Measurements from ENCODE around the gene CIT. TPM values are rescaled to one million over a fixed set of nuclear protein-coding genes. Genes with fewer than 3 reads are reported as not detected.

Gene CIT
- total RNA-seq, 2 donors from 2014 or later, result 12.6 to 42.4 TPM

GRCh38 chr12:119869720-119870119 lies 7.4 kb downstream of the CIT start:
- H3K27me3 ChIP-seq, result no peaks in the 10 kb centered on the region
- no peaks in the 10 kb centered on the region for H3K36me3 ChIP-seq
- H3K27ac ChIP-seq, result no peak overlapping the region
- no peak for TF ChIP-seq CTCF (IDR thresholded peaks at IDR 0.05)
- H3K4me1 ChIP-seq, result no peaks in the 10 kb centered on the region
- DNase-seq, result no peak
- no peak overlapping the region for H3K4me3 ChIP-seq
- H3K9me3 ChIP-seq, result no peaks in the 10 kb centered on the region
- intact Hi-C loops (cut with DNase I), result no loop called here
- no peak overlapping the region for H3K9ac ChIP-seq (ENCODE audit: low read depth in 2 of 2, low read length in 2 of 2)

- Histone ChIP-seq H3K4me1 (no peaks in the 10 kb centered on the region), H3K36me3 (no peaks in the 10 kb centered on the region), H3K4me3 (no peak overlapping the region), H3K27ac (no peak overlapping the region), H3K9ac (ENCODE audit: low read depth in 2 of 2, low read length in 2 of 2) (no peak overlapping the region), H3K9me3 (no peaks in the 10 kb centered on the region), H3K27me3 (no peaks in the 10 kb centered on the region)
- no peak for TF ChIP-seq CTCF (IDR thresholded peaks at IDR 0.05)
- no peak for DNase-seq
- intact Hi-C loops (cut with DNase I), result no loop called here
These were observed 8.1 kb downstream of the CIT start for GRCh38 chr12:119868992-119869391.

GRCh38 chr12:119864591-119864990 lies 12.5 kb downstream of the CIT start:
- H3K36me3 ChIP-seq, result no peaks in the 10 kb centered on the region
- H3K9me3 ChIP-seq, result no peaks in the 10 kb centered on the region
- intact Hi-C loops (cut with DNase I), result no loop called here
- no peaks in the 10 kb centered on the region for H3K27me3 ChIP-seq
- no peak overlapping the region for H3K9ac ChIP-seq (ENCODE audit: low read depth in 2 of 2, low read length in 2 of 2)
- no peak overlapping the region for H3K27ac ChIP-seq
- no peak overlapping the region for H3K4me3 ChIP-seq
- no peak for TF ChIP-seq CTCF (IDR thresholded peaks at IDR 0.05)
- DNase-seq, result no peak
- no peaks in the 10 kb centered on the region for H3K4me1 ChIP-seq

- Histone ChIP-seq H3K27me3 (no peaks in the 10 kb centered on the region), H3K4me1 (no peaks in the 10 kb centered on the region), H3K36me3 (no peaks in the 10 kb centered on the region), H3K9me3 (no peaks in the 10 kb centered on the region), H3K4me3 (no peak overlapping the region), H3K9ac (ENCODE audit: low read depth in 2 of 2, low read length in 2 of 2) (no peak overlapping the region), H3K27ac (no peak overlapping the region)
- TF ChIP-seq CTCF (IDR thresholded peaks at IDR 0.05), result no peak
- intact Hi-C loops (cut with DNase I), result no loop called here
- DNase-seq, result no peak
These were observed 17.9 kb downstream of the CIT start for GRCh38 chr12:119859241-119859640.

GRCh38 chr12:119857041-119857591 lies 20.0 kb downstream of the CIT start:
- intact Hi-C loops (cut with DNase I), result no loop called here
- no peaks in the 10 kb centered on the region for H3K27me3 ChIP-seq

More at GRCh38 chr12:119857041-119857591, 20.0 kb downstream of the CIT start:
- Histone ChIP-seq H3K36me3 (no peaks in the 10 kb centered on the region), H3K9ac (ENCODE audit: low read depth in 2 of 2, low read length in 2 of 2) (no peak overlapping the region), H3K9me3 (no peaks in the 10 kb centered on the region), H3K4me3 (no peak overlapping the region), H3K4me1 (no peaks in the 10 kb centered on the region), H3K27ac (no peak overlapping the region)
- DNase-seq, result no peak
- no peak for TF ChIP-seq CTCF (IDR thresholded peaks at IDR 0.05)
